Right lobe of liver (tissue), 4 donors: ENCODE results near the gene ATRNL1.

Source experiments
- POLR2A ChIP-seq: fragments of 450-650 bp; IDR thresholded peaks from one replicate; pipeline ENCODE4 v1.6.1; 2017; ENCODE audit warnings: antibody characterized with exemption, mild to moderate bottlenecking
- TF ChIP-seq, protein P1 (sequence below), 4 donors: fragments of 200-600 bp in 3 of 4; fragments of 450-650 bp in 1 of 4; IDR thresholded peaks; one replicate each; pipeline versions ENCODE4 v1.5.1 to v1.8.0; 2016 to 2022; ENCODE audit warnings: antibody characterized with exemption in 4 of 4, mild to moderate bottlenecking in 2 of 4
- donor health status: DM: no; HTN: no; CAD: no.
- donor health status: DM: no; HTN: no; CAD: no.
- donor health status: DM: no; HTN: yes; CAD: no.

DNA sequence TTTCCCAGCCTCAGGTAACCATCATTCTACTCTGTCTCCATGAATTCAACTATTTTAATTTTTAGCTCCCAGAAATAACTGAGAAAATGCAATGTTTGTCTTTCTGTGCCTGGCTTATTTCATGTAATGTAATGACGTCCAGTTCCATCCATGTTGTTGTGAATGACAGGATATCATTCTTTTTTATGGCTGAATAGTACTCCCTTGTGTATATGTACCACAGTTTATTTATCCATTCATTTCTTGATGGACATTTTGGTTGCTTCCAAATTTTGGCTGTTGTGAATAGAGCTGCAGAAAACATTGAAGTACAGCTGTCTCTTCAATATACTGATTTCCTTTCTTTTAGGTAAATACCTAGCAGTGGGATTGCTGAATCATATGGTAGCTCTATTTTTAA is 10.5 kb downstream of the ATRNL1 start:
- TF ChIP-seq, protein P1, sequence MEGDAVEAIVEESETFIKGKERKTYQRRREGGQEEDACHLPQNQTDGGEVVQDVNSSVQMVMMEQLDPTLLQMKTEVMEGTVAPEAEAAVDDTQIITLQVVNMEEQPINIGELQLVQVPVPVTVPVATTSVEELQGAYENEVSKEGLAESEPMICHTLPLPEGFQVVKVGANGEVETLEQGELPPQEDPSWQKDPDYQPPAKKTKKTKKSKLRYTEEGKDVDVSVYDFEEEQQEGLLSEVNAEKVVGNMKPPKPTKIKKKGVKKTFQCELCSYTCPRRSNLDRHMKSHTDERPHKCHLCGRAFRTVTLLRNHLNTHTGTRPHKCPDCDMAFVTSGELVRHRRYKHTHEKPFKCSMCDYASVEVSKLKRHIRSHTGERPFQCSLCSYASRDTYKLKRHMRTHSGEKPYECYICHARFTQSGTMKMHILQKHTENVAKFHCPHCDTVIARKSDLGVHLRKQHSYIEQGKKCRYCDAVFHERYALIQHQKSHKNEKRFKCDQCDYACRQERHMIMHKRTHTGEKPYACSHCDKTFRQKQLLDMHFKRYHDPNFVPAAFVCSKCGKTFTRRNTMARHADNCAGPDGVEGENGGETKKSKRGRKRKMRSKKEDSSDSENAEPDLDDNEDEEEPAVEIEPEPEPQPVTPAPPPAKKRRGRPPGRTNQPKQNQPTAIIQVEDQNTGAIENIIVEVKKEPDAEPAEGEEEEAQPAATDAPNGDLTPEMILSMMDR (IDR thresholded peaks at IDR 0.05) = no peak
- TF ChIP-seq POLR2A = no peak
